ENCODE results near the gene BTLA.

DNA sequence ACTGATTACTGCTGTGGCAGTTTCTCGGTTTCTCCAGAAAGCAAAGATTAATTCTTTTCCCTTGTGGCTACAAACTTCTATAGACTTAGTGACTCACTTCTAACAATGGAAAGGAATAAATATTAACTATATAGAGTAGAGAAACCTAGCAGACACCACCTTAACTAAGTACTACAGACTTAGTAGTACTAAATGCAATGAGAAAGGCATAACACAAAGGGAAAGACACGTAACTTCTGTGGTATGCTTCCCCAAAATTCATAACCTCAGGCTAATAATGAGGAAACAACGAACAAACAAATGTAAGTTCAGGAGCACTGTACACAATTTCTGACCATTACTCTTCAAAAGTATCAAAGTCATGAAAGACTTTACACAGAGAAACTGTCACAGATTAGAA lies 31.3 kb upstream of the BTLA start:
- TF ChIP-seq GLI4 (tag by site-specific recombination; IDR thresholded peaks at IDR 0.05) (no peak), ZNF146 (tag by site-specific recombination; IDR thresholded peaks at IDR 0.05) (no peak), ZNF558 (tag by site-specific recombination; IDR thresholded peaks at IDR 0.05) (no peak), ZNF416 (tag by site-specific recombination; IDR thresholded peaks at IDR 0.05) (no peak), ZNF202 (tag by site-specific recombination; IDR thresholded peaks at IDR 0.05; ENCODE audit: borderline replicate concordance) (no peak), ZNF274 (IDR thresholded peaks at IDR 0.05; ENCODE audit: low read length) (no peak), ZNF274 (tag by site-specific recombination; IDR thresholded peaks at IDR 0.05; ENCODE audit: borderline replicate concordance) (no peak), ZNF654 (tag by site-specific recombination; IDR thresholded peaks at IDR 0.05; ENCODE audit: low read depth) (no peak)
- TF ChIP-seq, protein P1, sequence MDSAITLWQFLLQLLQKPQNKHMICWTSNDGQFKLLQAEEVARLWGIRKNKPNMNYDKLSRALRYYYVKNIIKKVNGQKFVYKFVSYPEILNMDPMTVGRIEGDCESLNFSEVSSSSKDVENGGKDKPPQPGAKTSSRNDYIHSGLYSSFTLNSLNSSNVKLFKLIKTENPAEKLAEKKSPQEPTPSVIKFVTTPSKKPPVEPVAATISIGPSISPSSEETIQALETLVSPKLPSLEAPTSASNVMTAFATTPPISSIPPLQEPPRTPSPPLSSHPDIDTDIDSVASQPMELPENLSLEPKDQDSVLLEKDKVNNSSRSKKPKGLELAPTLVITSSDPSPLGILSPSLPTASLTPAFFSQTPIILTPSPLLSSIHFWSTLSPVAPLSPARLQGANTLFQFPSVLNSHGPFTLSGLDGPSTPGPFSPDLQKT (IDR thresholded peaks at IDR 0.05; ENCODE audit: borderline replicate concordance, low read depth, low read length) = no peak
- TF ChIP-seq, protein P2, sequence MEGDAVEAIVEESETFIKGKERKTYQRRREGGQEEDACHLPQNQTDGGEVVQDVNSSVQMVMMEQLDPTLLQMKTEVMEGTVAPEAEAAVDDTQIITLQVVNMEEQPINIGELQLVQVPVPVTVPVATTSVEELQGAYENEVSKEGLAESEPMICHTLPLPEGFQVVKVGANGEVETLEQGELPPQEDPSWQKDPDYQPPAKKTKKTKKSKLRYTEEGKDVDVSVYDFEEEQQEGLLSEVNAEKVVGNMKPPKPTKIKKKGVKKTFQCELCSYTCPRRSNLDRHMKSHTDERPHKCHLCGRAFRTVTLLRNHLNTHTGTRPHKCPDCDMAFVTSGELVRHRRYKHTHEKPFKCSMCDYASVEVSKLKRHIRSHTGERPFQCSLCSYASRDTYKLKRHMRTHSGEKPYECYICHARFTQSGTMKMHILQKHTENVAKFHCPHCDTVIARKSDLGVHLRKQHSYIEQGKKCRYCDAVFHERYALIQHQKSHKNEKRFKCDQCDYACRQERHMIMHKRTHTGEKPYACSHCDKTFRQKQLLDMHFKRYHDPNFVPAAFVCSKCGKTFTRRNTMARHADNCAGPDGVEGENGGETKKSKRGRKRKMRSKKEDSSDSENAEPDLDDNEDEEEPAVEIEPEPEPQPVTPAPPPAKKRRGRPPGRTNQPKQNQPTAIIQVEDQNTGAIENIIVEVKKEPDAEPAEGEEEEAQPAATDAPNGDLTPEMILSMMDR (tag by site-specific recombination; IDR thresholded peaks at IDR 0.05) = no peak
- TF ChIP-seq, protein P3, sequence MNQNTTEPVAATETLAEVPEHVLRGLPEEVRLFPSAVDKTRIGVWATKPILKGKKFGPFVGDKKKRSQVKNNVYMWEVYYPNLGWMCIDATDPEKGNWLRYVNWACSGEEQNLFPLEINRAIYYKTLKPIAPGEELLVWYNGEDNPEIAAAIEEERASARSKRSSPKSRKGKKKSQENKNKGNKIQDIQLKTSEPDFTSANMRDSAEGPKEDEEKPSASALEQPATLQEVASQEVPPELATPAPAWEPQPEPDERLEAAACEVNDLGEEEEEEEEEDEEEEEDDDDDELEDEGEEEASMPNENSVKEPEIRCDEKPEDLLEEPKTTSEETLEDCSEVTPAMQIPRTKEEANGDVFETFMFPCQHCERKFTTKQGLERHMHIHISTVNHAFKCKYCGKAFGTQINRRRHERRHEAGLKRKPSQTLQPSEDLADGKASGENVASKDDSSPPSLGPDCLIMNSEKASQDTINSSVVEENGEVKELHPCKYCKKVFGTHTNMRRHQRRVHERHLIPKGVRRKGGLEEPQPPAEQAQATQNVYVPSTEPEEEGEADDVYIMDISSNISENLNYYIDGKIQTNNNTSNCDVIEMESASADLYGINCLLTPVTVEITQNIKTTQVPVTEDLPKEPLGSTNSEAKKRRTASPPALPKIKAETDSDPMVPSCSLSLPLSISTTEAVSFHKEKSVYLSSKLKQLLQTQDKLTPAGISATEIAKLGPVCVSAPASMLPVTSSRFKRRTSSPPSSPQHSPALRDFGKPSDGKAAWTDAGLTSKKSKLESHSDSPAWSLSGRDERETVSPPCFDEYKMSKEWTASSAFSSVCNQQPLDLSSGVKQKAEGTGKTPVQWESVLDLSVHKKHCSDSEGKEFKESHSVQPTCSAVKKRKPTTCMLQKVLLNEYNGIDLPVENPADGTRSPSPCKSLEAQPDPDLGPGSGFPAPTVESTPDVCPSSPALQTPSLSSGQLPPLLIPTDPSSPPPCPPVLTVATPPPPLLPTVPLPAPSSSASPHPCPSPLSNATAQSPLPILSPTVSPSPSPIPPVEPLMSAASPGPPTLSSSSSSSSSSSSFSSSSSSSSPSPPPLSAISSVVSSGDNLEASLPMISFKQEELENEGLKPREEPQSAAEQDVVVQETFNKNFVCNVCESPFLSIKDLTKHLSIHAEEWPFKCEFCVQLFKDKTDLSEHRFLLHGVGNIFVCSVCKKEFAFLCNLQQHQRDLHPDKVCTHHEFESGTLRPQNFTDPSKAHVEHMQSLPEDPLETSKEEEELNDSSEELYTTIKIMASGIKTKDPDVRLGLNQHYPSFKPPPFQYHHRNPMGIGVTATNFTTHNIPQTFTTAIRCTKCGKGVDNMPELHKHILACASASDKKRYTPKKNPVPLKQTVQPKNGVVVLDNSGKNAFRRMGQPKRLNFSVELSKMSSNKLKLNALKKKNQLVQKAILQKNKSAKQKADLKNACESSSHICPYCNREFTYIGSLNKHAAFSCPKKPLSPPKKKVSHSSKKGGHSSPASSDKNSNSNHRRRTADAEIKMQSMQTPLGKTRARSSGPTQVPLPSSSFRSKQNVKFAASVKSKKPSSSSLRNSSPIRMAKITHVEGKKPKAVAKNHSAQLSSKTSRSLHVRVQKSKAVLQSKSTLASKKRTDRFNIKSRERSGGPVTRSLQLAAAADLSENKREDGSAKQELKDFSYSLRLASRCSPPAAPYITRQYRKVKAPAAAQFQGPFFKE (tag by site-specific recombination; IDR thresholded peaks at IDR 0.05; ENCODE audit: borderline replicate concordance) = no peak
- TF ChIP-seq, protein P4, sequence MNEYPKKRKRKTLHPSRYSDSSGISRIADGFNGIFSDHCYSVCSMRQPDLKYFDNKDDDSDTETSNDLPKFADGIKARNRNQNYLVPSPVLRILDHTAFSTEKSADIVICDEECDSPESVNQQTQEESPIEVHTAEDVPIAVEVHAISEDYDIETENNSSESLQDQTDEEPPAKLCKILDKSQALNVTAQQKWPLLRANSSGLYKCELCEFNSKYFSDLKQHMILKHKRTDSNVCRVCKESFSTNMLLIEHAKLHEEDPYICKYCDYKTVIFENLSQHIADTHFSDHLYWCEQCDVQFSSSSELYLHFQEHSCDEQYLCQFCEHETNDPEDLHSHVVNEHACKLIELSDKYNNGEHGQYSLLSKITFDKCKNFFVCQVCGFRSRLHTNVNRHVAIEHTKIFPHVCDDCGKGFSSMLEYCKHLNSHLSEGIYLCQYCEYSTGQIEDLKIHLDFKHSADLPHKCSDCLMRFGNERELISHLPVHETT (tag by site-specific recombination; IDR thresholded peaks at IDR 0.05) = no peak
